Activated CD8-positive, alpha-beta memory T cell treated with anti-CD3 and anti-CD28 coated beads, Interleukin-2, amount 50 U/mL, for 48 hours (primary cell): Measurements from ENCODE around the gene OR51B5.
"Not testable (repeated sequence)": the region's sequence is repeated elsewhere in the genome, so short reads cannot be mapped to it uniquely, and the experiment has no call there.

Experiments
- DNase-seq: peaks from one replicate; pipeline ENCODE4 v3.0.0-alpha.2; 2020

OR51B5 gene

DNA sequence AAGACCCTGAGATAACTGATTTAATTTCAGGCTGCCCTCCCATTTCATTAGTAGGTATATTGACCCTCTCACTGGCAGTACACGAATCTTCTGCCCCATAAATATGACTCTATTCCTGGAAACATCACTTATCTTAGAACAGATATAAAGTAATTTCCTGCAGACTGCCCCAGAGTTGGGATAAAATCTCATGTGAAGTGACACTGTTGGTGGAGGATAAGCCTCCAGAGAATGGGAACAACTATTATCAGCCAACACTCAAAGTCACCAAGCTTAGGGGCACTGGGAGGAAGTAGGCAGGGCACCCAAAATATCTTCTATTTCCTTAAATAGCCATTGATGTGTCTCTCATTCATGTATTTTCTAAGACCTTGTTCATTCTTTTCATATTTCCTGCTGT, 8.2 kb downstream of the OR51B5 start:
- DNase-seq, result no peak

DNA sequence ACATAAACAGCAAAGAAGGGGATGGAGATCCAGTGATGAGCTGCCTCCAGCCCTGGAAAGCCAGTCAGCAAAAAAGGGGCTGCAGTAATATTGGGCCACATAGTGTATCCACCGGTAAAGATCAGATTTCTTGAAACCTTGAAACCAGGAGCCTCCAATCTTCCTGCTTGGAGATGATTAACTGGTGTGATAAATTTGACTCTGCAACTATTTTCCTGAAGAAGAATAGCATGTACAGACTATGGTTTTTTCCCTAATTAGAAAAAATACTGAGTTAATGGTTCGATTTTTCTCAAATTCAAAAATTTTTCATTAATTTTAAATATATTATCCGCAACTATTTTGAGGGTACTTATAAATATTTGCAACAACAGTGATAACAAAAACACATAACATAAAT, 19.1 kb downstream of the OR51B5 start, which contains the start of gene OR51B2:
OR51B2 (minus strand) TSS at position 101 of the 400 bp plus-strand sequence; CDS start at position 101, 0 bp downstream.
- no peak for DNase-seq

DNA sequence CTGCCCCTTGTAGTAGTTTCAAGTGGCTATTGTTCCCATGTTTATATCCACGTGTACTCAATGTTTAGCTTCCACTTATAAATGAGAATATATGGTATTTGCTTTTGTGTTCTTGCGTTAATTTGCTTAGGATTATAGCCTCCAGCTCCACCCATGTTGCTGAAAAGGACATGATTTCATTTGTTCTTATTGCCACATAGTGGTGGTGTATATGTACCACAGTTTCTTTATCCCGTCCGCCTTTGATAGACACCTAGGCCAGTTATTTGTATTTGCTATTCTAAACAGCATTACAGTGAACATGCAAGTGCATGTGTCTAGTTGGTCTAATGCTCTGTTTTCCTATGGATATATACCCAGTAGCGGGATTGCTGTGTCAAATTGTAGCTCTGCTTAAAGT, 26.0 kb downstream of the OR51B5 start:
- DNase-seq, result no peak

DNA sequence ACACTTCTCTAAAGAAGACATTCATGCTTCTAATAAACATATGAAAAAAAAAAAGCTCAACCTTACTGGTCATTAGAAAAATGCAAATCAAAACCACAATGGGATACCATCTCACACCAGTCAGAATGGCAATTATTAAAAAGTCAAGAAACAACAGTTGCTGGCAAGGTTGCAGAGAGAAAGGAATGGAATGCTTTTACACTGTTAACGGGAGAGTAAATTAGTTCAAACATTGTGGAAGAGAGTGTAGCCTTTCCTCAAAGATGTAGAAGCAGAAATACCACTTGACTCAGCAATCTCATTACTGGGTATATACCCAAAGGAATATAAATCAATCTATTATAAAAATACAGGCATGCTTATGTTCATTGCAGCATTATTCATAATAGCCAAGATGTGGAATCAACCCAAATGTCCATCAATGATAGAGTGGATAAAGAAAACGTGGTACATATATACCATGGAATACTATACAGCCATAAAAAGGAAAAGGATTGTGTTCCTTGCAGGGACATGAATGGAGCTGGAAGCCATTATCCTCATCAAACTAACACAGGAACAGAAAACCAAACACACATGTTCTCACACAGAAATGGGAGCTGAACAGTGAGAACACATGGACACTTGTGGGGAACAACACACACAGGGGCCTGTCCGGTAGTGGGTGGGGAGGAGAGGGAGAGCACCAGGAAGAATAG, 29.8 kb downstream of the OR51B5 start:
- DNase-seq, result not testable (repeated sequence)

DNA sequence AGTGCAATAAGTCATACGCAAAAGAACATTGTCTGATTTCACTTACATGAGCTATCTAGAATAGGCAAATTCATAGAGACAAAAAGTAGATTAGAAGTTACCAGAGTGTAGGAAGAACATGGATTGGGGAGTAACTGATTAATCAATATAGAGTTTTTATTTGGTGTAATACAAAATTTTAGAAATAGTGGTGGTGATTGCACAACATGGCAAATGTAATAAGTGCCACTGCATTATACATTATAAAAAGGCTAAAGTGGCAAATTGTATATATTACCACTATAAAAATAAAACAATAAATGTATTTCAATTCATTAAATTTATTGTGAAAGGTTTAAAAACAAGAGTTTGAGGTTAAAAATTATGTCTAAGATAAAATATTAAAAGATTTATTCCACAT, 32.9 kb downstream of the OR51B5 start:
- no peak for DNase-seq

DNA sequence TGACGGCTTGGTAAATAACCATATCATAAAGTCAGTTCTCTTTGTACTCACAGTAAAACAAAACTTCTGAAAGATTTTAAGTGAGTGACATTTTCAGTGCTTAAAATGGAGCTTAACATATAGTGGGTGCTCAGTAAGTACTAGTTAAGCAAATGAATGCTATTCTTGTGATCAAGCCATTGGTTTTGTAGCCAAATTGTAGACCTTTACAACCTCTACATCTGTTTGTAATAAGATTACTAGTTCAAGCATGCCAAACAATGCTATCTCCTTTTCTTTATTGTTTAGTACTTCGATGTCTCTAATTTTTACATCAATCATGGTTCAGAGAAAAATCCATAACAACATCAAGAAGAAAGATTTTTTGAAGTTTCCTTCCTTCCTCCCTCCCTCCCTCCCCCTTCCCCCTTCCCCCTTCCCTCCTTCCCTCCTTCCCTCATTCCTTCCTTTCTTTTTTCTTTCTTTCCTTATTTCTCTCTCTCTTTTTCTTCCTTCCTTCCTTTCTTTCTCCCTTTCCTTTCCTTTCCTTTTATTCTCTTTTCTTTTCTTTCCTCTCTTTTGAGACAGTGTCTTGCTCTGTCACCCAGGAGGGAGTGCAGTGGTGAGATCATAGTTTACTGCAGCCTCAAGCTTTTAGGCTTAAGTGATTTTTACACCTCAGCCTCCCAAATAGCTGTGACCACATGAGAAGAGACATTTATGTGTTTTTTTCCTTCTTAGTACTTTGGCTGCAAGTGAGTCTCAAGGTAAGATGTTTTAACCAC, 35.9 kb downstream of the OR51B5 start:
- DNase-seq, result no peak

DNA sequence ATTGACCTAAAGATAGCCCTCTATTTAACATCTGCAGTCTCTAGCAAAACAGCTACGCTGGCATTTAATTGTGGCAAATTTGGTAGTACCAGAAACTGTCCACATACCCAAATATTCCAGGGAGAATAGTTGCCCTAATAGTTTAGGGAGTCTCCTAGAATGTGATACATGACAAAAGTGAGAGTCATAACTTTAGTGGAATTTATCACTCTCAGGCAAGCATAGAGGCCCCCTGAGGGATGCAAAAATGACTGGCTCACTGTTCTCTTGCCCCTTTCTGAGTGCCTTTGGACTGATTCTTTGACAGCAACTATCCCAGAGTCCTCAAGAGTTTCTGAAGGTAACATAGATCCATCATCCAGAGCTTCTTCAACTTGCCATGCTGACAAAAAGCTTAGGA, 39.3 kb downstream of the OR51B5 start:
- DNase-seq, result no peak

DNA sequence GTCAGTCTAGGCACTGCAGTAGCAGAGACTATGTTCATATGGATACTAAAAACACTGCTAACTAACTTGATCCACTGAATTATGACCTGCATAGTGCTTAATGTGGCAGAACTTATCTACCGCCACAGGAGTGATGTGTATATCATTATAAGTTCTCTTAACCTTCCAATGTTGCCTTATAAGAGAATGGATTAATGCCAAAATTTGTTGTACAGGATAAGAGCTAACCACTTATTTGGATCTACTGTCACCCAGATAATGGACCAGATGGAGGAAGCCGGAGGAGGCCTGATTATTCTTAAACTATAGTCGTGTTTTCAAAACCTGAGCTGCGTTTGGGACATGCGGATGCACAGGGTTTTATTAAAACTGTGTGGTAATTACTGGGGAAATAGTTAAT, 39.7 kb downstream of the OR51B5 start:
- DNase-seq, result no peak

DNA sequence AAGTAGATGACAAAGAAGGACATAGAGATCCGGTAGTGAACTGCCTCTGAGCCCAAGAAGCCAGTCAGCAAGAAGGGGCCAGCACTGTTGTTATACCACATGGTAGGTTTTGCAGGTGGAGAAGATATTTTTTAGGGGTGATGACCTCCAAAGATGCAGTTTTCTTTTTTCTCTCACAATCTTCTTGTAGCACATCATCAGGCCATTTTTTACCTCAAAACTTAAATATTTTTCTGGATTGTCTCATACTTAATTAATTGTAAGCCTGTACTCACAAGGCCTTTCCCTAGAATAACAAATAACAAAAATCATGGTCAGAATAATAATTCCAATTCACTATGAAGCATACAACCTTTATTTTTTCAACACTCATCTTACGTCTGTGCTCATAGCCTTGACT, 41.5 kb downstream of the OR51B5 start, which contains the start of gene OR51B4:
OR51B4 (minus strand) TSS at position 101 of the 400 bp plus-strand sequence; CDS start at position 101, 0 bp downstream.
- DNase-seq, result no peak

DNA sequence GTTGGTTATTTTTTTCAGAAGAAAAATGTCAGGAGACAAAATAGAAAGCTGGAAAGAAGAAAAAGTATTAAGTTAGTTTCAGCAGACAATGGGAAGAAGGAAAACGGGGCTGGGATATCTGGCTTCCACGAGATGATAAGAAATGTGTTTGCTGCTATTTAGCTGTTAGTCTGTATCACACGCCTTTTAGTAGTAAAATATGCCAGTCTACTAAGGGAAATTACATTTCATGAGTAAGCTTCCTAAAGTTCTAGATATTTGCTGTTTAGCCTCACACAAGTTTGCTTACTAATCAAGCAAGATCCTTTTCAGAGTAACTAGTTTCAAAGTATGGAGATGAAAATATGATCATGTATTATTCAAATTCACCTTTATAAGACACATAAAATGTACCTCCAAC, 43.1 kb downstream of the OR51B5 start:
- DNase-seq, result no peak

DNA sequence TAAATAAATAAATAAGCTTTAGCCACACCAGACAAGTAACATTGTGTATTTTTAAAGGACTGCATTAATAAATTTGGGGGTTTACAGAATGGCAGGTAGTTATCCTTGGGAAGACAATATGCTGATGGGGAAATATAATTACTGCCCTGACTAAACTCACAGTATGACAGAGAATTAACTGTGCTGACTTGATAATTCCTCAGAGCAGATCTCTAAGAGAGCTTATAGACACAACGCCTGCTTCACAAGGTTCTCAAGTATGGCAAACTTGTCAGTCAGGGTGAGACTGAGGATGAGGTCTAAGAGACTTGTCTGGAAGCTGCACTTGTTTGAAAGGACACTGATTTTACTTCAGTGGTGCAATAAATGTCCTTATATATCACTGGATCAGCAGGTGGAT, 44.9 kb downstream of the OR51B5 start:
- DNase-seq, result no peak

DNA sequence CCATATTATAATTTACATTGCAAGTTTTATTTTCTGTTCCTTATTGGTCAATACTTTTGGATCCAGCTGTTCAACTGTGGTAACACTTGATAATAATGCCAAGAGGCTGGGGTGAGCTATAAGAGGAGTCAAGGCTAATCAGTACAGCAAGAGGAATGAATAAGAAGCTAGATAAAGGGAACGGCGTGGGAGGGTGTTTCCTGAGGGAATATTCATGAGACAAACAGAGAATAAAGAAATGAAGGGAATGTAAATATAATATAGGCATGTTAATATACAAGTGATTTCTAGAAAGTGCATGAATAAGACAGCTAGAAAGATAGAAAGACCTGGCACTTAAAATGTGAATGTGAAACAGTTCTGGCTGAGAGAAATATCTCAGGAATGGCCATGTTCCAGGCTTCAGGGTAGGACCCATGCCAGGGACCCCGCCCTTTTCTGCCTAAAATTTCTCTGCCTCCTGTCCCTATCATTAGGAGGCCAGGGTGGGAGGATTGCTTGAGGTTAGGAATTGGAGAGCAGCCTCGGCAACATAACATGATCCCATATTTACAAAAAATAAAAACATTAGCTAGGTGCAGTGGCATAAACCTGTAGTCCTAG, 45.5 kb downstream of the OR51B5 start:
- DNase-seq, result no peak

DNA sequence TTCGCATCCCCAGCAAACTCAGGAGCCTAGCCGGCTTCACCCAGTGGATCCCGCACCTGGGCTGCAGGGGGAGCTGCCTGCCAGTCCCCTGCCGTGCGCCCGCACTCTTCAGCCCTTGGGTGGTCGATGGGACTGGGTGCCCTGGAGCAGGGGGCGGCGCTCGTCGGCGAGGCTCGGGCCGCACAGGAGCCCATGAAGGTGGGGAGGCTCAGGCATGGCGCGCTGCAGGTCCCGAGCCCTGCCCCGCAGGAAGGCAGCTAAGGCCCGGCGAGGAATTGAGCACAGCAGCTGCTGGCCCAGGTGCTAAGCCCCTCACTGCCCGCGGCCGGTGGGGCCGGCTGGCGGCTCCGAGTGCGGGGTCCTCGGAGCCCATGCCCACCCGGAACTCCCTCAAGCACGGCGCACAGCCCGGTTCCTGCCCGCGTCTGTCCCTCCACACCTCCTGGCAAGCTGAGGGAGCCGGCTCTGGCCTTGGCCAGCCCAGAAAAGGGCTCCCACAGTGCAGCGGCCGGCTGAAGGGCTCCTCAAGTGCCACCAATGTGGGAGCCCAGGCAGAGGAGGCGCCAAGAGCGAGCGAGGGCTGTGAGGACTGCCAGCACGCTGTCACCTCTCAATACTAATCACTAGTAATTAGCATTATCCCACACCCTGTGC, 48.9 kb downstream of the OR51B5 start:
- not testable (repeated sequence) for DNase-seq

DNA sequence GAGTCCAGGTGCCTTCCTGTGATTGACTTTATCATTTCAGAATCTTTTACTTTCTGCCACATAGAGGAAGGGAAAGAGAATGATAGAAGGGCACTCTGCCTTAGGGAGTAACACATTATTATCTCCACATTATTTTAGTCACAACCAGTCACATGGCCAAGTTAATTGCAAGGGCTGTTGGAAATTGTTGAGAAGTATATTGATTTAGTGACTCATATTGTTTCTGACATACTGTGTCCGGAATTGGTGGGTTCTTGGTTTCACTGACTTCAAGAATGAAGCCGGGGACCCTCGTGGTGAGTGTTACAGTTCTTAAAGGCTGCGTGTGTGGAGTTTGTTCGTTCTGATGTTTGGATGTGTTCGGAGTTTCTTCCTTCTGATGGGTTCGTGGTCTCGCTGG, 50.3 kb downstream of the OR51B5 start:
- DNase-seq, result no peak
